H9 (cell line): ENCODE results near the gene PRRT2. TPM values are rescaled to one million over a fixed set of nuclear protein-coding genes. Genes with fewer than 3 reads are reported as not detected.

ENCODE experiments used
- DNase-seq: peaks from one replicate; pipeline ENCODE4 v3.0.0-alpha.2; 2017
- H2AFZ ChIP-seq: one replicate; pipeline ENCODE4 v1.6.1; 2013; ENCODE audit warnings: mild to moderate bottlenecking, low read length, control low read depth, moderate library complexity
- H2AK5ac ChIP-seq: 2 replicates; pipeline ENCODE4 v1.6.1; 2013; ENCODE audit warnings: low read length, control low read depth, mixed read lengths; ENCODE audit not compliant: insufficient read length
- H2BK120ac ChIP-seq: one replicate; pipeline ENCODE4 v1.6.1; 2013; ENCODE audit warnings: low read depth, mild to moderate bottlenecking, low read length, control low read depth, inconsistent platforms; ENCODE audit not compliant: poor library complexity, severe bottlenecking
- H2BK12ac ChIP-seq: 2 replicates; pipeline ENCODE4 v1.6.1; 2013; ENCODE audit warnings: low read length, control low read depth, mixed read lengths, low read depth; ENCODE audit not compliant: insufficient read length
- H2BK15ac ChIP-seq: 2 replicates; pipeline ENCODE4 v1.6.1; 2013; ENCODE audit warnings: low read depth, low read length, control low read depth
- H2BK20ac ChIP-seq: one replicate; pipeline ENCODE4 v1.6.1; 2013; ENCODE audit warnings: low read depth, mild to moderate bottlenecking, low read length, control low read depth, inconsistent platforms; ENCODE audit not compliant: poor library complexity, severe bottlenecking
- H2BK5ac ChIP-seq: 2 replicates; pipeline ENCODE4 v1.6.1; 2013; ENCODE audit warnings: low read length, control low read depth, mixed read lengths; ENCODE audit not compliant: insufficient read length
- H3K14ac ChIP-seq: 2 replicates; pipeline ENCODE4 v1.6.1; 2013; ENCODE audit warnings: low read length, control low read depth; ENCODE audit not compliant: insufficient read depth
- H3K18ac ChIP-seq: 2 replicates; pipeline ENCODE4 v1.6.1; 2013; ENCODE audit warnings: low read depth, mild to moderate bottlenecking, mixed read lengths, low read length, control low read depth; ENCODE audit not compliant: insufficient read length
- H3K23ac ChIP-seq: 2 replicates; pipeline ENCODE4 v1.6.1; 2013; ENCODE audit warnings: low read length, control low read depth, mixed read lengths, low read depth; ENCODE audit not compliant: insufficient read length
- H3K23me2 ChIP-seq: 2 replicates; pipeline ENCODE4 v1.6.1; 2013; ENCODE audit warnings: low read depth, mild to moderate bottlenecking, mixed read lengths, low read length, control low read depth; ENCODE audit not compliant: insufficient read length, poor library complexity, severe bottlenecking
- H3K27ac ChIP-seq: 2 replicates; pipeline ENCODE4 v1.5.1; 2013; ENCODE audit warnings: low read length, control low read depth, mixed read lengths, low read depth; ENCODE audit not compliant: insufficient read length
- H3K27me3 ChIP-seq: 2 replicates; pipeline ENCODE4 v1.6.1; 2013; ENCODE audit warnings: low read length, control low read depth, inconsistent platforms; ENCODE audit not compliant: insufficient read depth
- H3K4ac ChIP-seq: 2 replicates; pipeline ENCODE4 v1.6.1; 2013; ENCODE audit warnings: low read depth, mild to moderate bottlenecking, control low read depth, inconsistent platforms, low read length, moderate library complexity
- H3K4me1 ChIP-seq: 2 replicates; pipeline ENCODE4 v1.6.1; 2013; ENCODE audit warnings: low read length, control low read depth, inconsistent platforms; ENCODE audit not compliant: insufficient read depth
- H3K4me2 ChIP-seq: 2 replicates; pipeline ENCODE4 v1.6.1; 2013; ENCODE audit warnings: low read length, control low read depth, mixed read lengths; ENCODE audit not compliant: insufficient read length, insufficient read depth
- H3K56ac ChIP-seq: 2 replicates; pipeline ENCODE4 v1.6.1; 2013; ENCODE audit warnings: low read depth, mild to moderate bottlenecking, mixed read lengths, low read length, control low read depth; ENCODE audit not compliant: insufficient read length
- H3K79me1 ChIP-seq: 2 replicates; pipeline ENCODE4 v1.6.1; 2013; ENCODE audit warnings: low read depth, mild to moderate bottlenecking, moderate library complexity, low read length, control low read depth, inconsistent platforms; ENCODE audit not compliant: insufficient read depth, poor library complexity, severe bottlenecking
- H3K79me2 ChIP-seq: 2 replicates; pipeline ENCODE4 v1.6.1; 2013; ENCODE audit warnings: low read length, control low read depth, inconsistent platforms; ENCODE audit not compliant: insufficient read depth
- H3K9ac ChIP-seq: 2 replicates; pipeline ENCODE4 v1.6.1; 2013; ENCODE audit warnings: low read length, control low read depth, mixed read lengths; ENCODE audit not compliant: insufficient read length; ENCODE audit errors: extremely low read depth
- H3K9me3 ChIP-seq: one replicate; pipeline ENCODE4 v1.6.1; 2013; ENCODE audit warnings: low read depth, low read length, inconsistent platforms; ENCODE audit not compliant: control insufficient read depth
- H3T11ph ChIP-seq: one replicate; pipeline ENCODE4 v1.6.1; 2013; ENCODE audit warnings: mild to moderate bottlenecking, low read length, control low read depth, inconsistent platforms
- H4K20me1 ChIP-seq: one replicate; pipeline ENCODE4 v1.6.1; 2013; ENCODE audit not compliant: control insufficient read depth, insufficient read length, insufficient read depth
- H4K5ac ChIP-seq: 2 replicates; pipeline ENCODE4 v1.6.1; 2013; ENCODE audit warnings: low read depth, mild to moderate bottlenecking, mixed read lengths, low read length, control low read depth; ENCODE audit not compliant: insufficient read length
- H4K8ac ChIP-seq: replicated peaks from 2 replicates; pipeline ENCODE4 v1.6.1; 2013; ENCODE audit warnings: low read length, control low read depth, mixed read lengths, low read depth; ENCODE audit not compliant: insufficient read length
- H4K91ac ChIP-seq: 2 replicates; pipeline ENCODE4 v1.6.1; 2013; ENCODE audit warnings: low read depth, mild to moderate bottlenecking, moderate library complexity, mixed read lengths, low read length, control low read depth; ENCODE audit not compliant: insufficient read length
- H3K27ac Mint-ChIP-seq, 3 experiments: 2 replicates in 2 of 3; 3 replicates in 1 of 3; pipeline ENCODE4 v1.8.0; 2020 to 2021; ENCODE audit warnings: mixed read lengths in 3 of 3, mild to moderate bottlenecking in 1 of 3, moderate library complexity in 1 of 3
- H3K27me3 Mint-ChIP-seq: 2 replicates; pipeline ENCODE4 v1.8.0; 2021; ENCODE audit warnings: low read depth, mild to moderate bottlenecking, moderate library complexity, mixed read lengths
- H3K36me3 Mint-ChIP-seq, 3 experiments: 2 replicates in 2 of 3; 3 replicates in 1 of 3; pipeline ENCODE4 v1.8.0; 2020 to 2021; ENCODE audit warnings: low read depth in 3 of 3, mixed read lengths in 3 of 3; ENCODE audit not compliant: insufficient read depth in 1 of 3
- H3K4me1 Mint-ChIP-seq, 2 experiments: 2 replicates each; pipeline ENCODE4 v1.8.0; 2020; ENCODE audit warnings: mixed read lengths in 2 of 2
- H3K4me3 Mint-ChIP-seq, 2 experiments: 2 replicates in 1 of 2; 3 replicates in 1 of 2; pipeline ENCODE4 v1.8.0; 2020 to 2021; ENCODE audit warnings: mild to moderate bottlenecking in 2 of 2, mixed read lengths in 2 of 2, moderate library complexity in 1 of 2
- H3K9me3 Mint-ChIP-seq, 2 experiments: 2 replicates in 1 of 2; 3 replicates in 1 of 2; pipeline ENCODE4 v1.8.0; 2020; ENCODE audit warnings: mild to moderate bottlenecking in 2 of 2, mixed read lengths in 2 of 2, moderate library complexity in 1 of 2
- WGBS: extraction: QIAGEN DNeasy Blood & Tissue Kit; methylation state at CpG from one replicate; pipeline ENCODE4 v1.1.7; 2013; ENCODE audit warnings: missing lambda C conversion rate, low lambda C conversion rate, mixed read lengths; ENCODE audit not compliant: insufficient read length; ENCODE audit errors: extremely low coverage; 5-methylcytosine and 5-hydroxymethylcytosine counted together
- total RNA-seq: library from RNA; stranded (reverse); gene quantifications from 2 replicates; pipeline ENCODE4 v1.2.1, GENCODE V29; 2021
- TF ChIP-seq, protein P1 (sequence below): fragments of 200-600 bp; sonication (generic); conservative IDR thresholded peaks from 3 replicates; pipeline ENCODE4 v1.8.0; 2021; ENCODE audit warnings: antibody characterized with exemption, mild to moderate bottlenecking

The PRRT2 gene
- total RNA-seq, 1 experiment from 2014 or later, result 14.6 TPM

DNA sequence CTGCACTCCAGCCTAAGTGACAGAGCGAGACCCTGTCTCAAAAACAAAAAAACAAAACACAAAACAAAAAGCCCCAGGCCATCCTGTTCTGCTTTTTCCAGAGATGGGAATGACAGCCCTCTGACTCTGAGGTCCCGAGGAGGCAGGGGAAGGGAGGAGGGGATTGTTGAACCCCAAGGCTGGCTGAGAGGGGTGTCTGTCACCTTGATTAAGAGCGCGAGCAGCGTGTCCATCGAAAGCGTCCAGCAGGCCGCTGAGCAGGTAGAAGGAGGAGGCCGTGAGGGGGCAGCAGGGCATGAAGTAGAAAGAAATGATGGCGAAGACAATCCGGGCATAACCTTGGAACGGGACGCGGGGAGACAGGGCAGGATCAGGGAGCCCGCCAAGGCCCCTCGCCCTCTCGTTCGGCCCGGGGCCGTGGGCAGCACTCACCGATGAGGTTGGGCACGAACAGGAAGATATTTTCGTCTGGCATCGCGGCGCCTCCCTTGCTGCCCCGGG is 50.4 kb downstream of the PRRT2 start:
- Mint-ChIP-seq H3K36me3 (peaks cover 17 to 33% (median 31%) of the 10 kb centered on the region in 3 experiments; a peak in 6 of 7 replicates), H3K9me3 (no peaks in the 10 kb centered on the region), H3K4me3 (peak overlapping the region; percentile 97 to 99), H3K4me1 (peaks cover 9 to 14% of the 10 kb centered on the region in 2 experiments), H3K27ac (peak overlapping the region in 2 of 3 experiments; percentile 76 to 78; a peak in 4 of 7 replicates), H3K27me3 (peaks cover 2% of the 10 kb centered on the region)
- Histone ChIP-seq H3K27me3 (no peaks in the 10 kb centered on the region), H2BK120ac (no peak overlapping the region), H3K9me3 (no peaks in the 10 kb centered on the region), H3K4ac (no peak overlapping the region), H2BK20ac (no peak overlapping the region), H3K23me2 (peaks cover 9% of the 10 kb centered on the region), H4K5ac (no peak overlapping the region), H2BK15ac (no peak overlapping the region), H3K4me2 (peak overlapping the region; percentile 91), H3K23ac (no peak overlapping the region), H2AFZ (no peak overlapping the region), H3K4me1 (no peaks in the 10 kb centered on the region; the same call in 1 of the 2 replicates), H3K9ac (peak overlapping the region; percentile 68), H3T11ph (no peak overlapping the region), H3K56ac (no peak overlapping the region), H3K79me1 (peaks cover 8% of the 10 kb centered on the region), H3K79me2 (no peaks in the 10 kb centered on the region), H2AK5ac (no peak overlapping the region), H4K8ac (no peak overlapping the region), H3K18ac (no peak overlapping the region), H4K20me1 (no peaks in the 10 kb centered on the region), H3K27ac (no peak overlapping the region), H3K14ac (peak overlapping the region; percentile 73), H2BK5ac (no peak overlapping the region), H4K91ac (no peak overlapping the region), H2BK12ac (no peak overlapping the region)
- no CpG with 5 or more reads among the region's 27 CpGs for WGBS
- TF ChIP-seq, protein P1, sequence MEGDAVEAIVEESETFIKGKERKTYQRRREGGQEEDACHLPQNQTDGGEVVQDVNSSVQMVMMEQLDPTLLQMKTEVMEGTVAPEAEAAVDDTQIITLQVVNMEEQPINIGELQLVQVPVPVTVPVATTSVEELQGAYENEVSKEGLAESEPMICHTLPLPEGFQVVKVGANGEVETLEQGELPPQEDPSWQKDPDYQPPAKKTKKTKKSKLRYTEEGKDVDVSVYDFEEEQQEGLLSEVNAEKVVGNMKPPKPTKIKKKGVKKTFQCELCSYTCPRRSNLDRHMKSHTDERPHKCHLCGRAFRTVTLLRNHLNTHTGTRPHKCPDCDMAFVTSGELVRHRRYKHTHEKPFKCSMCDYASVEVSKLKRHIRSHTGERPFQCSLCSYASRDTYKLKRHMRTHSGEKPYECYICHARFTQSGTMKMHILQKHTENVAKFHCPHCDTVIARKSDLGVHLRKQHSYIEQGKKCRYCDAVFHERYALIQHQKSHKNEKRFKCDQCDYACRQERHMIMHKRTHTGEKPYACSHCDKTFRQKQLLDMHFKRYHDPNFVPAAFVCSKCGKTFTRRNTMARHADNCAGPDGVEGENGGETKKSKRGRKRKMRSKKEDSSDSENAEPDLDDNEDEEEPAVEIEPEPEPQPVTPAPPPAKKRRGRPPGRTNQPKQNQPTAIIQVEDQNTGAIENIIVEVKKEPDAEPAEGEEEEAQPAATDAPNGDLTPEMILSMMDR, result no peak
- no peak for DNase-seq
